ENCODE results near the gene DIAPH2.

The DIAPH2 gene

DNA sequence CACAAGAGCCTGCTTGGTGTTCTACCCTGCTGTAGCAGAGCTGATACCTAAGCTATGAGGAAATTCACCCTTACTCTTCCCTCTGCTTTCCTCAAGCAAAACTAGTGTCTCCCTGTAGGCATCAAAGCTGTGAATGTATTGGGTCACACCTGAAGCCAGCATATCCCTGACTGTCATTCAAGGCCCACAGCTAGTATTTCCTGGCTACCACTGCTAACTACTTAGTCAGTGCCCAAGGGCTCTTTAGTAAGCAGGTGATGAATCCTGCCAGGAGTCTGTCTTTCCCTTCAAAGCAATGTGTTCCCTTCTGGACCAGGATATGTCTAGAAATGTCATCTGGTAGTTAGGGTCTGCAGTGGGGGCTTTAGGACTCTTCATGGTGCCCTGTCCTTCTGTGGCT is 324.7 kb downstream of the DIAPH2 start:
- FAIRE-seq = no peak
- no peak for DNase-seq (ENCODE audit: insufficient read length, low spot score)
- TF ChIP-seq PAX5 (IDR thresholded peaks at IDR 0.05; ENCODE audit: insufficient read depth, low read length, severe bottlenecking) (no peak), POU2F2 (IDR thresholded peaks at IDR 0.05; ENCODE audit: low read depth, low read length) (no peak), POLR2AphosphoS5 (IDR thresholded peaks at IDR 0.05; ENCODE audit: low read depth, low read length) (no peak), SPI1 (IDR thresholded peaks at IDR 0.05; ENCODE audit: low read depth, low read length) (no peak), TAF1 (IDR thresholded peaks at IDR 0.05; ENCODE audit: low read depth, low read length) (no peak), POLR2A (IDR thresholded peaks at IDR 0.05; ENCODE audit: low read depth, low read length) (no peak)

DNA sequence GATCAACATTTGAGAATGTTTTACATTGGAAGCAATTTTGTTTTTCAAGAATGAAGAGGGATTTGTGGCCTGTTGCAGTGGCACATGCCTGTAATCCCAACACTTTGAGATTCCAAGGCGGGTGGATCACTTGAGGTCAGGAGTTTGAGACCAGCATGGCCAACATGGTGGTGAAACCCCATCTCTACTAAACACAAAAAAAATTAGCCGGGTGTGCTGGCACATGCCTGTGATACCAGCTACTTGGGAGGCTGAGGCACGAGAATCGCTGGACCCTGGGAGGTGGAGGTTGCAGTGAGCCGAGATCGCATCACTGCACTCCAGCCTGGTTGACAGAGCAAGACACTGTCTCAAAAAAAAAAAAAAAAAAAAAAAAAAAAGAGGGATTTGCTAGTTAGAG is 326.9 kb downstream of the DIAPH2 start:
- FAIRE-seq (no peak), DNase-seq (ENCODE audit: insufficient read length, low spot score) (no peak)
- TF ChIP-seq POLR2A (IDR thresholded peaks at IDR 0.05; ENCODE audit: low read depth, low read length) (no peak), TAF1 (IDR thresholded peaks at IDR 0.05; ENCODE audit: low read depth, low read length) (no peak), POU2F2 (IDR thresholded peaks at IDR 0.05; ENCODE audit: low read depth, low read length) (no peak)

DNA sequence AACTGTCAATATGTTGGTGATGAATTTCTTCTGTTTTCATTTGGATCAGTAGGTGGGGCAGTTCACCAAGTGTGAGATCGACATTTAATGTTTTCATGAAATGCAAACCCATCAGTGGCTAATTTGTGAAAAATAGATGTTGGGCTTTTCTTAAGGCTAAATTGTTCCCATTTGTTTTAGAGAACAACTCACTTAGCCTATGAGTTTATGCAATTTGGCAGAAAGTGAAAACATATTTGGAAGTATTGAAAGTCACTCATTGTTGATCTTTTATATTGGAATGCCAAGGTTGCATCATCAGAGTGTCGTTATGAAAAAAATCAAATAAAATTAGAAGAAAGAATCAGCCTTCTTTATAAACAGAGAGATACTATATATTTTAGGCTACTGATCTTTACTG is 331.5 kb downstream of the DIAPH2 start:
- TF ChIP-seq POLR2AphosphoS5 (IDR thresholded peaks at IDR 0.05; ENCODE audit: low read depth, low read length) (no peak), PAX5 (IDR thresholded peaks at IDR 0.05; ENCODE audit: insufficient read depth, low read length, severe bottlenecking) (no peak), TAF1 (IDR thresholded peaks at IDR 0.05; ENCODE audit: low read depth, low read length) (no peak), POLR2A (IDR thresholded peaks at IDR 0.05; ENCODE audit: low read depth, low read length) (no peak), SPI1 (IDR thresholded peaks at IDR 0.05; ENCODE audit: low read depth, low read length) (no peak), POU2F2 (IDR thresholded peaks at IDR 0.05; ENCODE audit: low read depth, low read length) (no peak)
- FAIRE-seq (no peak), DNase-seq (ENCODE audit: insufficient read length, low spot score) (no peak)

DNA sequence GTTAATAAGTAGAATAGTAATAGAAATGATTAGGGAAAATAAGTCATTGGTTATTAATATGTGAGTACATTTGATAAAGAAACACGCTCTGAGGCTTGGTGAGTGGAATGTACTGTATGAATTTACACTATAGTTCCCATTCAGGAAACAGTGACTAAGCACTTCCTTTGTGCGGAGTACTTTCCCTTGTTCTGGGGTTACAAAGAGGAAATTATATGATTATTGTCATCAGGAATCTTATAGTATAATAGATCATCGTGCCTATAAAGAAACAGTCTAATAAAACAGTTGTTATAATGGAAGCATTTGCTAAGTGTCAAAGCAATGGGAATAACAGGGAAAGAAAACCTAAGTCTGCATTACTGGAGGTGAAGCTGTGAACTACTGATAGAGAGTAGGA is 337.0 kb downstream of the DIAPH2 start:
- DNase-seq (ENCODE audit: insufficient read length, low spot score) (no peak), FAIRE-seq (no peak)
- TF ChIP-seq SPI1 (IDR thresholded peaks at IDR 0.05; ENCODE audit: low read depth, low read length) (no peak), TAF1 (IDR thresholded peaks at IDR 0.05; ENCODE audit: low read depth, low read length) (no peak), POLR2A (IDR thresholded peaks at IDR 0.05; ENCODE audit: low read depth, low read length) (no peak), PAX5 (IDR thresholded peaks at IDR 0.05; ENCODE audit: insufficient read depth, low read length, severe bottlenecking) (no peak), POLR2AphosphoS5 (IDR thresholded peaks at IDR 0.05; ENCODE audit: low read depth, low read length) (no peak), POU2F2 (IDR thresholded peaks at IDR 0.05; ENCODE audit: low read depth, low read length) (no peak)

DNA sequence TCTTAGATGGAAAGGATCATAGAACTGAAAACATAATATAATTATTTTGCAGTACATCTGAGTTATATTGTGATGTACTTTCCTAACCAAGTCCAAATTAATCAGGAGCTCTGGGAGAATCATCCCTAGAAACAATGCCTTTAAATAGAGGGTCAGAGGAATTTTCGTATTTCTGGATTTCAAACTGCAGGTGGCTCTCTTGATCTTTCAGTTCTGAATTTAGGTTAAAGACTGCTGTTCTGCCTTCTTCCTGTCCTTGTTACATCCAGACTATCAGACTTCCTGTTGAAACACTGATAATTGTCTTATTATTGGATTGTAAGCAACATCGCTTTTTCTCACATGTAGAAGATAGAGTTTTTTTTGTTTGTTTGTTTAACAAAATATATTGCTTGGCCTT is 341.8 kb downstream of the DIAPH2 start:
- TF ChIP-seq SPI1 (IDR thresholded peaks at IDR 0.05; ENCODE audit: low read depth, low read length) = no peak
- TF ChIP-seq PAX5 (IDR thresholded peaks at IDR 0.05; ENCODE audit: insufficient read depth, low read length, severe bottlenecking) = no peak
- no peak for TF ChIP-seq POLR2A (IDR thresholded peaks at IDR 0.05; ENCODE audit: low read depth, low read length)
- TF ChIP-seq POU2F2 (IDR thresholded peaks at IDR 0.05; ENCODE audit: low read depth, low read length) = no peak
- no peak for TF ChIP-seq POLR2AphosphoS5 (IDR thresholded peaks at IDR 0.05; ENCODE audit: low read depth, low read length)
- no peak for TF ChIP-seq TAF1 (IDR thresholded peaks at IDR 0.05; ENCODE audit: low read depth, low read length)
- FAIRE-seq (no peak), DNase-seq (ENCODE audit: insufficient read length, low spot score) (no peak)

DNA sequence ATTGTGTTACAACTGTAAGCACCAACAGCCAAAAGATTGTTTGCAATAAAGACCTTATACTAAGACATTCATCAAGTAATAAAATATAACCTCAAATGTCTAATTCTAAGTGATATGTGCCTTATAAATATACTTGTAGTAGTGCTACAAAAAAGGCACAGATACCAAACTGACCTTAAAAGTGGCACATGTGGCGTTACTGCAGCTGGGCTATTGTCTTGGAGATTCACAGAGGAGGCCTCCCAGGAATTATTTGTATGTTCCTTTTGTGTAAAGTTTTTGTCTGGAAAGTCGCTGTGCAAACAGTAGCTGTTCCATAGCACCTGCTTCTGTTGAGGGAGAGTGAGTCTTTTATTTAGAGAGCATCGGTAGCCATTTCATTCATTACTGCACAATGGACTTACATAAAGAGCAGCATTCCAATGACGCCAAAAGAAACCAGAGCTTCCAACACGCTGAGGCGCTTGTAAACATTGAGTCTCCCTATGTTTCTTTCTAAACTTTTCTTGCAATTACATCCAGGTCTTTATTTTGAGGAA is 342.8 kb downstream of the DIAPH2 start:
- no peak for TF ChIP-seq PAX5 (IDR thresholded peaks at IDR 0.05; ENCODE audit: insufficient read depth, low read length, severe bottlenecking)
- no peak for TF ChIP-seq POU2F2 (IDR thresholded peaks at IDR 0.05; ENCODE audit: low read depth, low read length)
- TF ChIP-seq TAF1 (IDR thresholded peaks at IDR 0.05; ENCODE audit: low read depth, low read length) = no peak
- TF ChIP-seq POLR2A (IDR thresholded peaks at IDR 0.05; ENCODE audit: low read depth, low read length) = no peak
- TF ChIP-seq POLR2AphosphoS5 (IDR thresholded peaks at IDR 0.05; ENCODE audit: low read depth, low read length) = no peak
- TF ChIP-seq SPI1 (IDR thresholded peaks at IDR 0.05; ENCODE audit: low read depth, low read length) = no peak
- DNase-seq (ENCODE audit: insufficient read length, low spot score) = no peak
- no peak for FAIRE-seq

DNA sequence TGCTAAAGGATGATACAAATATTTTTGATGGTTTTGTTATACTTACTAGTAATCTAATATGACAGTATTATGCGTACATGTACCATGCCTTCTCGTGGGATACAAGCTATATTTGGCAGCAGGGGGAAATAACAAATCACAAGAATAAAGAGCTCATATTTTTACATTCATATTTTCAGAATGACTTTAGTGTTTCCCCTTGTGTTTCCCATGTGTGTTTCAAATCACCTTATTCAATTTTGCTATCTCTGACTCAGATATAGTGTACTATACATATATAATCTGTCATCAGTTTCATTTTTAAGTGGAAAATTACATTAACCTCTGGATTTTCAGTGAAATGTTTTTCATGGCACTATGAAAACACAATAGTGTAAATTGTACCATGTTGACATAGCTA is 345.8 kb downstream of the DIAPH2 start:
- FAIRE-seq (no peak), DNase-seq (ENCODE audit: insufficient read length, low spot score) (no peak)
- TF ChIP-seq POLR2A (IDR thresholded peaks at IDR 0.05; ENCODE audit: low read depth, low read length) = no peak
- TF ChIP-seq POLR2AphosphoS5 (IDR thresholded peaks at IDR 0.05; ENCODE audit: low read depth, low read length) = no peak
- TF ChIP-seq SPI1 (IDR thresholded peaks at IDR 0.05; ENCODE audit: low read depth, low read length) = no peak
- TF ChIP-seq PAX5 (IDR thresholded peaks at IDR 0.05; ENCODE audit: insufficient read depth, low read length, severe bottlenecking) = no peak
- no peak for TF ChIP-seq POU2F2 (IDR thresholded peaks at IDR 0.05; ENCODE audit: low read depth, low read length)
- no peak for TF ChIP-seq TAF1 (IDR thresholded peaks at IDR 0.05; ENCODE audit: low read depth, low read length)

DNA sequence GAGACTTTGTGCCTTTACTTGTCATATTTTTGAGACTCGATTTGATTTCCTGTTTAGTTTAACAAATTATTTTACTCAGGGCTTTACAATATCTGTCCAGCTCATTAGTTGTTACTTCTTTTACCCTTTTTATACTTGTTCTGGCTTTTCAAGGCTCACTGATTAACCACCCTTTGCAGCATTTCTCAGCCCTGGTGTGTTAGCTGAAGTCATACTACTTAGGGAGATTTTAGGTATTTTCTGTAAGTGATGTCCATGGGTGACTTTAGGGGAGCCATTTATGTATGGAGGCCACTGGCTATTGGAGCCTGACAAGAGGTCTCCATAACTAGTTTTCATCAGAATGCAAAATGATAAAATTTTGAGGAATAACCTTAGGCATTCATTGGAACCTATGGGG is 346.3 kb downstream of the DIAPH2 start:
- DNase-seq (ENCODE audit: insufficient read length, low spot score) (no peak), FAIRE-seq (no peak)
- TF ChIP-seq PAX5 (IDR thresholded peaks at IDR 0.05; ENCODE audit: insufficient read depth, low read length, severe bottlenecking) = no peak
- TF ChIP-seq POLR2AphosphoS5 (IDR thresholded peaks at IDR 0.05; ENCODE audit: low read depth, low read length) = no peak
- no peak for TF ChIP-seq POLR2A (IDR thresholded peaks at IDR 0.05; ENCODE audit: low read depth, low read length)
- TF ChIP-seq TAF1 (IDR thresholded peaks at IDR 0.05; ENCODE audit: low read depth, low read length) = no peak
- no peak for TF ChIP-seq POU2F2 (IDR thresholded peaks at IDR 0.05; ENCODE audit: low read depth, low read length)
- TF ChIP-seq SPI1 (IDR thresholded peaks at IDR 0.05; ENCODE audit: low read depth, low read length) = no peak

DNA sequence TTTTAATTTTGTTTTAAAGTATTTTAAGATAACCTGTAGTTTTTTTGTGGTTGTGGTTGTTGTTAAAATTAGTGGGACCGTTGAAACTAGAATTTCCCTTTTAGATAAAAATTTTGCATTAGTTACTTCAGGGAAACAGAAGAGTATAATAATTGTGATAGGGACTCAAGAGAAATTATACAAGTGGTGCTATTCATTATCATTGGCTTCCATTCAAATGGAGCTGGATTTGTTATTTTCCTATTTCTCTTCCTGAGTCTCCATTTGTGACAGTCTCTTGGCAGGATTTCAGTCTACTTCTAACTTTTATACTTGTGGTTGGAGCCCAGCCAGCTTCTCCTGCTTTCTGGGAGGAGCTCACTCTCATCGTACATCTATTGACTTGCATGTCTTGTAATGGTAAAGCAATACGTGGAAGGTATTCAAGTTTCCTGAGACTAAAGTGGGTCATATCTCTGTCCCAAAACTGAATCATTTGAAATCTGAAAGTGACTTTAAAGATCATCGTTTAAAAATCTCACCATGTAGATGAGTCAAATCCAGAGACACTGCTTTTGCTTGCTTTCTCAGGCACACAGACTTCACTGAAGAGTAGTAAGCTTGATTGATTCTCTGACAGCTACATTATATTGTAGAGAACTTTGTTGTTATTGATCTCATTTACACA is 354.9 kb downstream of the DIAPH2 start:
- DNase-seq (ENCODE audit: insufficient read length, low spot score) (no peak), FAIRE-seq (peak; percentile 83)
- TF ChIP-seq SPI1 (IDR thresholded peaks at IDR 0.05; ENCODE audit: low read depth, low read length) (no peak), POLR2A (IDR thresholded peaks at IDR 0.05; ENCODE audit: low read depth, low read length) (no peak), POLR2AphosphoS5 (IDR thresholded peaks at IDR 0.05; ENCODE audit: low read depth, low read length) (no peak), POU2F2 (IDR thresholded peaks at IDR 0.05; ENCODE audit: low read depth, low read length) (no peak), TAF1 (IDR thresholded peaks at IDR 0.05; ENCODE audit: low read depth, low read length) (no peak), PAX5 (IDR thresholded peaks at IDR 0.05; ENCODE audit: insufficient read depth, low read length, severe bottlenecking) (no peak)

DNA sequence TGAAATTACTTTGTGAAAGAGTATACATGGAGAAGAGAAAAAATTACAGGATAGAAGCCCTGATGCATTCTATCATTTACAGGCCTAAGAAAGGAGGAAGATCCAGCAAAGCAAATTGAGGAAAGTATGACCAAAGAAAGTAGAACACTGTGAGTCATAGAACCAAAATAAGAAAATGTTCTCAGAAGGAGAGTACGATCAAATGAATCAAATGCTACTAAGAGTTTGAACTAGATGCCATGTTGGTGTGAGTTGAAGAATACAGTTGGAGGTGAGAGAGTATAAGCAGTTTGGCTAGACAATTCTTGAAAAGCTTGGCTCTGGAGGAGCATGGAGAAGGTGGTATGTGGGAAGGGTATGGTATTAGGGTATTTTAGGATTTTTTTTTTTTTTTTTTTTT is 360.8 kb downstream of the DIAPH2 start:
- DNase-seq (ENCODE audit: insufficient read length, low spot score) (no peak), FAIRE-seq (no peak)
- TF ChIP-seq POU2F2 (IDR thresholded peaks at IDR 0.05; ENCODE audit: low read depth, low read length) (no peak), POLR2AphosphoS5 (IDR thresholded peaks at IDR 0.05; ENCODE audit: low read depth, low read length) (no peak), PAX5 (IDR thresholded peaks at IDR 0.05; ENCODE audit: insufficient read depth, low read length, severe bottlenecking) (no peak), POLR2A (IDR thresholded peaks at IDR 0.05; ENCODE audit: low read depth, low read length) (no peak), TAF1 (IDR thresholded peaks at IDR 0.05; ENCODE audit: low read depth, low read length) (no peak), SPI1 (IDR thresholded peaks at IDR 0.05; ENCODE audit: low read depth, low read length) (no peak)

Measured in GM12891 (cell line).